Measurements from ENCODE around the gene IFI30. TPM values are rescaled to one million over a fixed set of nuclear protein-coding genes. Genes with fewer than 3 reads are reported as not detected.

IFI30 gene
- total RNA-seq, 1 experiment from 2014 or later: not detected

- ChIA-PET POLR2A (ENCODE audit: low non-redundant PET) (no interaction called here), CTCF (no interaction called here)
- peaks cover 18% of the 10 kb centered on the region for H3K4me1 ChIP-seq (ENCODE audit: insufficient read depth, low read length, poor library complexity, severe bottlenecking)
- no peak for TF ChIP-seq CTCF (conservative IDR thresholded peaks at IDR 0.05; ENCODE audit: low read depth, low read length)
- no peak for TF ChIP-seq EZH2 (IDR thresholded peaks at IDR 0.05; ENCODE audit: borderline replicate concordance, low read depth, low read length, poor library complexity, severe bottlenecking)
- peaks cover 33% of the 10 kb centered on the region for H3K27me3 ChIP-seq (replicated peaks; ENCODE audit: insufficient read depth, low read depth, low read length, poor library complexity)
- no TSS peak for BruUV-seq (replicated peaks)
- H3K4me3 ChIP-seq (ENCODE audit: low read depth, low read length, poor library complexity, severe bottlenecking): no peak overlapping the region
- no peak overlapping the region for H3K27ac ChIP-seq (ENCODE audit: low read depth, low read length, poor library complexity, severe bottlenecking)
- no peaks in the 10 kb centered on the region for H3K36me3 ChIP-seq (ENCODE audit: insufficient read depth, low read length, poor library complexity, severe bottlenecking)
- DNase-seq (ENCODE audit: low spot score): no peak
- intact Hi-C loops (cut with micrococcal nuclease; ENCODE audit: unreplicated experiment): no loop called here
- no peaks in the 10 kb centered on the region for H3K9me3 ChIP-seq (ENCODE audit: low read depth, low read length, poor library complexity, severe bottlenecking)
Measured at GRCh38 chr19:18226956-18227780, 53.6 kb downstream of the IFI30 start.

Other genes with a start within 250 kb of the IFI30 start
- gene CCDC124, start 240.8 kb upstream of the IFI30 start, total RNA-seq (2021): 131 and 135 TPM in 2 replicates
- 63.5 and 81.2 TPM in 2 replicates for gene KCNN1, start 206.7 kb upstream of the IFI30 start, total RNA-seq (2021)
- 11.7 and 13.3 TPM in 2 replicates for gene ARRDC2, start 165.6 kb upstream of the IFI30 start, total RNA-seq (2021)
- not detected in 2 replicates for gene IL12RB1, start 86.9 kb upstream of the IFI30 start, total RNA-seq (2021)
- gene MAST3, start 76.0 kb upstream of the IFI30 start, total RNA-seq (2021): 5.1 and 7.9 TPM in 2 replicates
- 38.1 and 41.9 TPM in 2 replicates for gene PIK3R2, start 20.6 kb upstream of the IFI30 start, total RNA-seq (2021)
- gene MPV17L2, start 19.4 kb downstream of the IFI30 start, total RNA-seq (2021): 20.2 and 21.3 TPM in 2 replicates
- gene RAB3A, start 30.2 kb downstream of the IFI30 start, total RNA-seq (2021): 2.9 and 4.2 TPM in 2 replicates
- not detected in 2 replicates for gene PDE4C, start 52.6 kb downstream of the IFI30 start, total RNA-seq (2021)
- 10.2 and 12.0 TPM in 2 replicates for gene IQCN, start 100.6 kb downstream of the IFI30 start, total RNA-seq (2021)
- 128 and 136 TPM in 2 replicates for gene JUND, start 107.8 kb downstream of the IFI30 start, total RNA-seq (2021)
- 252 and 262 TPM in 2 replicates for gene LSM4, start 149.3 kb downstream of the IFI30 start, total RNA-seq (2021)
- 15.8 and 23.0 TPM in 2 replicates for gene PGPEP1, start 166.8 kb downstream of the IFI30 start, total RNA-seq (2021)
- 4.0 and 4.7 TPM in 2 replicates for gene GDF15, start 212.3 kb downstream of the IFI30 start, total RNA-seq (2021)
- not detected in 2 replicates for gene LRRC25, start 223.8 kb downstream of the IFI30 start, total RNA-seq (2021)
- 242 and 248 TPM in 2 replicates for gene SSBP4, start 245.6 kb downstream of the IFI30 start, total RNA-seq (2021)